AG08396 (cell line): ENCODE results near the gene RBM39.
"Not testable (repeated sequence)": the region's sequence is repeated elsewhere in the genome, so short reads cannot be mapped to it uniquely, and the experiment has no call there.

ENCODE experiments used
- DNase-seq: peaks from one replicate; pipeline ENCODE4 v3.0.0; 2012; ENCODE audit warnings: low spot score, mixed read lengths

RBM39 gene

GRCh38 chr20:35724321-35725230 is 17.5 kb downstream of the RBM39 start:
- no peak for DNase-seq

DNA sequence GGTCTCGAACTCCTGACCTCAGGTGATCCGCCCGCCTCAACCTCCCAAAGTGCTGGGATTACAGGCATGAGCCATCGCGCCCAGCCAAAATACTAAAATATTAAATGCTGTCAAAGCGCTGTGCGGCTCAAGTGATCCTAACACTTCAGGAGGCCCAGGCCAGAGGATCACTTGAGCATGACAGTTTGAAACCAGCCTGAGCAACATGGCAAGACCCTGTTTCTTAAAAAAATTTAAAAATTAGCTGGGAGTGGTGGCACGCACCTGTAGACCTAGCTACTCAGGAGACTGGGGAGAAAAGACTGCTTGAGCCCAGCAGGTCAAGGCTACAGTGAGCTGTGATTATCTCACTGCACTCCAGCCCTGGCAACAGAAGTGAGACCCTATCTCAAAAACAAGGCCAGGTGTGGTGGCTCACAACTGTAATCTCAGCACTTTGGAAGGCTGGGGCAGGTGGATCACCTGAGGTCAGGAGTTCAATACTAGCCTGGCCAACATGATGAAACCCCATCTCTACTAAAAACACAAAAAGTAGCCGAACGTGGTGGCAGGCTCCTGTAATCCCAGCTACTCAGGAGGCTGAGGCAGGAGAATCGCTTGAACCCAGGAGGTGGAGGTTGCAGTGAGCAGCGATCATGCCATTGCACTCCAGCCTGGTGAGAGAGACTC is 18.3 kb downstream of the RBM39 start:
- not testable (repeated sequence) for DNase-seq

DNA sequence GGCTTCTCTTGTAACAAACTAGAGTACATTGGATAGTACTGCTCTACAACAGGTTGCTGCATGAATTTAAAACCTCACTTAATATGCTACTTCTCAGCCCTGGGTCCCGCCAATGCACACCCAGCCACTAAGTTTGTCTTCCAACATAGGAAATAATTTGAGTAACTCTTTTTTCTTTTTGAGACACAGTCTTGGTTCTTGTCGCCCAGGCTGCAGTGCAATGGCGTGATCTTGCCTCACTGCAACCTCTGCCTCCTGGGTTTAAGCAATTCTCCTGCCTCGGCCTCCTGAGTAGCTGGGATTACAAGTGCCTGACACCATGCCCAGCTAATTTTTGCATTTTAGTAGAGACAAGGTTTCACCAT is 18.8 kb downstream of the RBM39 start:
- DNase-seq, result not testable (repeated sequence)

GRCh38 chr20:35721621-35722020 is 20.4 kb downstream of the RBM39 start:
- DNase-seq, result no peak

- no peak for DNase-seq
Observed at GRCh38 chr20:35721219-35721618, 20.8 kb downstream of the RBM39 start.

- DNase-seq, result no peak
Observed at GRCh38 chr20:35720165-35721123, 21.6 kb downstream of the RBM39 start.

DNA sequence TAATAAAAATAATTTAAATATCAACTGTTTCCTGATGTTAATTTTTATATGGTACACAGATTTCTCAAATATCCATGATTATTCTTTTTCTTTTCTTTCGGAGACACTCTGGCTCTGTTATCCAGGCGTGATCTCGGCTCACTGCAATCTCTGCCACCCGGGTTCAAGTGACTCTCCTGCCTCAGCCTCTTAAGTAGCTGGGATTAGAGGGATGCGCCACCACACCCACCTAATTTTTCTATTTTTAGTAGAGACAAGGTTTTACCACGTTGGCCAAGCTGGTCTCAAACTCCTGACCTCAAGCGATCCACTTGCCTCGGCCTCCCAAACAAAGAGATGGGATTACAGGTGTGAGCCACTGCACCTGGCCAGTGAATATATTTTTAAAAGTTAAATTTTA is 22.3 kb downstream of the RBM39 start:
- no peak for DNase-seq

DNA sequence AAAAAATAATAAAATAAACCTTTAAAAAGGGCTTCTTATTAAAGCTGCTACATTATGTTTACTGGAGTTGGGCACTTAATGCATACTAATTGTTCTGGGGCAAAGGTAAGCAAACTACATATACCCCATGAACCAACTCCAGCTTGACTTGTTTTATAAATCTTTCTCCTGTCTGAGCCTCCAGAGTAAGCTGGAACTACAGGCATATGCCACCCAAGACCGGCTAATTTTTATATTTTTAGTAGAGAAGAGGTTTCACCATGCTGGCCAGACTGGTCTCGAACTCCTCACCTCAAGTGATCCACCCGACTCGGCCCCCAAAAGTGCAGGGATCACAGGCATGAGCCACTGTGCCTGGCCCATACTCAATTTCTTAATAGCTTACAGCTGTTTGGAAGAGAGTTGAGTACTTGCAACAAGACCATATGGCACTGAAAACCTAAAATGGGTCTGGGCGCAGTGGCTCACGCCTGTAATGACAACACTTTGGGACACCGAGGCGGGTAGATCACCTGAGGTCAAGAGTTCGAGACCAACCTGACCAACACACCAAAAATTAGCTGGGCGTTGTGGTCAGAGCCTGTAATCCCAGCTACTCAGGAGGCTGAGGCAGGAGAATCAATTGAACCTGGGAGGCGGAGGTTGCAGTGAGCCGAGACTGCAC is 23.0 kb downstream of the RBM39 start:
- no peak for DNase-seq

DNA sequence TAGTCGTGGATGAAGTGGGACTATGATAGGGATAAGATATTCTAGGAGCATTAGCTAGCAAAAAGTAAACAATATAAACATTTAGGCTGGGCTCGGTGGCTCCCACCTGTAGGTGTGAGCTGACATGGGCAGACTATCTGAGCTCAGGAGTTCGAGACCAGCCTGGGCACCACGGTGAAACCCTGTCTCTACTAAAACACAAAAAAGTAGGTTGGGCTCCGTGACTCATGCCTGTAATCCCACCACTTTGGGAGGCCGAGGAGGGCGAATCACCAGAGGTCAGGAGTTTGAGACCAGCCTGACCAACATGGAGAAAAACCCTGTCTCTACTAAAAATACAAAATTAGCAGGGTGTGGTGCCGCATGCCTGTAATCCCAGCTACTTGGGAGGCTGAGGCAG is 23.7 kb downstream of the RBM39 start:
- not testable (repeated sequence) for DNase-seq

GRCh38 chr20:35716330-35716729 is 25.7 kb downstream of the RBM39 start:
- DNase-seq, result no peak

GRCh38 chr20:35715652-35716051 is 26.4 kb downstream of the RBM39 start:
- no peak for DNase-seq

GRCh38 chr20:35714127-35714526 is 27.9 kb downstream of the RBM39 start:
- DNase-seq, result no peak

GRCh38 chr20:35713120-35713519 is 28.9 kb downstream of the RBM39 start:
- DNase-seq, result not testable (repeated sequence)

- no peak for DNase-seq
Observed at GRCh38 chr20:35711588-35712209, 30.4 kb downstream of the RBM39 start.

- DNase-seq, result no peak
Observed at GRCh38 chr20:35710884-35711587, 31.0 kb downstream of the RBM39 start.

- no peak for DNase-seq
Observed at GRCh38 chr20:35710039-35710438, 32.0 kb downstream of the RBM39 start.

DNA sequence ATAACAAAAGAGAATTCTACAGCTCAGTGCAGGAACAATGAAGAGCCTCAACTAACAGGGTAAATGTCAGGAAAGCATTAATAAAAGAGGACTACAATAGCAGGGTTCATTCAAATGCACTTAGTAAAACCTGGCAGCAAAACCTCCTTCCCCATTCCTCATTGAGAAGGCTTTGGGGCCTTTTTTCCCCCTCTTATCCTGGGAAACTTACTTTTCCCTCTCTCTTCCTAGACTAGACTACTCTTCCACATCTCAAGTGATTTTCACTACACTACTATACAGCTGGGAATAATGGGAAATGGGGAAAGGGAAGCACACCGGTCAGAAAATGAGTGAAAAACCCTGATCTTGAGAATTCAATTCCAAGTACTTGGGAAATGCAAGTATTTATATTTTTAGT is 32.8 kb downstream of the RBM39 start:
- DNase-seq, result no peak

- DNase-seq, result no peak
Observed at GRCh38 chr20:35708502-35708901, 33.6 kb downstream of the RBM39 start.

GRCh38 chr20:35706591-35707529 is 35.2 kb downstream of the RBM39 start:
- DNase-seq, result not testable (repeated sequence)
